Measurements from ENCODE around the gene AREG. TPM values are rescaled to one million over a fixed set of nuclear protein-coding genes. Genes with fewer than 3 reads are reported as not detected.

Gene AREG
- total RNA-seq, 1 donor, result not detected

- TF ChIP-seq CTCF (IDR thresholded peaks at IDR 0.05; ENCODE audit: insufficient read depth, low read depth, low read length), result no peak
- H3K4me3 ChIP-seq (ENCODE audit: low read depth, low read length), result no peak overlapping the region
Observed at GRCh38 chr4:74466242-74466641, 21.3 kb downstream of the AREG start.

GRCh38 chr4:74471264-74471663 is 26.3 kb downstream of the AREG start:
- no peak for TF ChIP-seq CTCF (IDR thresholded peaks at IDR 0.05; ENCODE audit: insufficient read depth, low read depth, low read length)
- DNase-seq (ENCODE audit: low read depth), result no peak

More at GRCh38 chr4:74466242-74466641, 21.3 kb downstream of the AREG start:
- no peak for DNase-seq (ENCODE audit: low read depth)

GRCh38 chr4:74473155-74473811 is 28.3 kb downstream of the AREG start:
- no peak for TF ChIP-seq CTCF (IDR thresholded peaks at IDR 0.05; ENCODE audit: insufficient read depth, low read depth, low read length)
- H3K4me3 ChIP-seq (ENCODE audit: low read depth, low read length), result no peak overlapping the region
- DNase-seq (ENCODE audit: low read depth), result peak; percentile 89

More at GRCh38 chr4:74471264-74471663, 26.3 kb downstream of the AREG start:
- no peak overlapping the region for H3K4me3 ChIP-seq (ENCODE audit: low read depth, low read length)

- no peak overlapping the region for H3K4me3 ChIP-seq (ENCODE audit: low read depth, low read length)
- DNase-seq (ENCODE audit: low read depth), result peak; percentile 59
- TF ChIP-seq CTCF (IDR thresholded peaks at IDR 0.05; ENCODE audit: insufficient read depth, low read depth, low read length), result no peak
Observed at GRCh38 chr4:74474345-74475090, 29.6 kb downstream of the AREG start.

- H3K4me3 ChIP-seq (ENCODE audit: low read depth, low read length), result no peak overlapping the region
- no peak for TF ChIP-seq CTCF (IDR thresholded peaks at IDR 0.05; ENCODE audit: insufficient read depth, low read depth, low read length)
- DNase-seq (ENCODE audit: low read depth), result peak; percentile 17
Observed at GRCh38 chr4:74475091-74475800, 30.3 kb downstream of the AREG start.

GRCh38 chr4:74475946-74476345 is 31.0 kb downstream of the AREG start:
- H3K4me3 ChIP-seq (ENCODE audit: low read depth, low read length), result no peak overlapping the region
- no peak for TF ChIP-seq CTCF (IDR thresholded peaks at IDR 0.05; ENCODE audit: insufficient read depth, low read depth, low read length)
- DNase-seq (ENCODE audit: low read depth), result no peak
